Measurements from ENCODE around the gene GRIK5.
"Not testable (repeated sequence)": the region's sequence is repeated elsewhere in the genome, so short reads cannot be mapped to it uniquely, and the experiment has no call there.

Gene GRIK5
- 0.56 reads per million for total RNA-seq

GRCh38 chr19:42069619-42070351, at the start of gene GRIK5:
Gene GRIK5, minus strand, starts transcription at chr19:42070206. Its CDS starts 4,436 bp downstream, at chr19:42065770.
- DNase-seq = no peak

- DNase-seq = no peak
These were observed 47.1 kb upstream of the GRIK5 start for GRCh38 chr19:42117076-42117475.

GRCh38 chr19:42116308-42117075, 46.5 kb upstream of the GRIK5 start:
- no peak for DNase-seq

- no peak for DNase-seq
These were observed 45.7 kb upstream of the GRIK5 start for GRCh38 chr19:42115705-42116104.

- no peak for DNase-seq
These were observed 45.2 kb upstream of the GRIK5 start for GRCh38 chr19:42115219-42115618.

- DNase-seq = no peak
These were observed 44.4 kb upstream of the GRIK5 start for GRCh38 chr19:42114412-42114811.

- DNase-seq = no peak
These were observed 43.8 kb upstream of the GRIK5 start for GRCh38 chr19:42113641-42114348.

- DNase-seq = no peak
These were observed 41.8 kb upstream of the GRIK5 start for GRCh38 chr19:42111811-42112210.

- DNase-seq = no peak
These were observed 41.4 kb upstream of the GRIK5 start for GRCh38 chr19:42111384-42111783.

- no peak for DNase-seq
These were observed 40.7 kb upstream of the GRIK5 start for GRCh38 chr19:42110658-42111057.

- DNase-seq = no peak
These were observed 39.9 kb upstream of the GRIK5 start for GRCh38 chr19:42109896-42110295.

GRCh38 chr19:42108527-42109389, 38.8 kb upstream of the GRIK5 start:
- peak; percentile 88 for DNase-seq

GRCh38 chr19:42105368-42105767, 35.4 kb upstream of the GRIK5 start:
- no peak for DNase-seq

- DNase-seq = no peak
These were observed 32.9 kb upstream of the GRIK5 start for GRCh38 chr19:42102877-42103276.

GRCh38 chr19:42100241-42100640, 30.2 kb upstream of the GRIK5 start:
- DNase-seq = not testable (repeated sequence)

- DNase-seq = no peak
These were observed 29.4 kb upstream of the GRIK5 start for GRCh38 chr19:42099336-42099925.

GRCh38 chr19:42098781-42099180, 28.8 kb upstream of the GRIK5 start:
- DNase-seq = no peak

GRCh38 chr19:42097461-42097860, 27.5 kb upstream of the GRIK5 start:
- DNase-seq = no peak

GRCh38 chr19:42096255-42096837, 26.3 kb upstream of the GRIK5 start:
- DNase-seq = no peak

- DNase-seq = no peak
These were observed 25.8 kb upstream of the GRIK5 start for GRCh38 chr19:42095814-42096230.

- DNase-seq = no peak
These were observed 25.3 kb upstream of the GRIK5 start for GRCh38 chr19:42095142-42095813.

Data from effector CD4-positive, alpha-beta T cell (primary cell).